Psoas muscle (tissue), 8 donors: ENCODE measurements around the gene ZNF182. TPM values are rescaled to one million over a fixed set of nuclear protein-coding genes. Genes with fewer than 3 reads are reported as not detected.

Source experiments
- ATAC-seq, 4 donors: fragments of 200-7000 bp; cut with Tn5 transposase; one replicate each; pipeline ENCODE4 v1.9.1; 2020; ENCODE audit warnings: moderate library complexity in 3 of 4, mild to moderate bottlenecking in 2 of 4
- DNase-seq, 2 donors: peaks; one replicate each; pipeline ENCODE4 v3.0.0-alpha.2; 2020
- H3K27ac ChIP-seq: fragments of 200-600 bp; one replicate; pipeline ENCODE4 v1.8.0; 2022
- H3K27me3 ChIP-seq, 3 donors: fragments of 200-600 bp in 1 of 3; one replicate each; pipeline versions ENCODE4 v1.6.1 to v1.8.0; 2013 to 2022; ENCODE audit warnings: low read length in 2 of 3, mild to moderate bottlenecking in 2 of 3, moderate library complexity in 1 of 3; ENCODE audit not compliant: insufficient read depth in 3 of 3
- H3K36me3 ChIP-seq, 2 donors: fragments of 200-600 bp in 1 of 2; one replicate each; pipeline versions ENCODE4 v1.6.1 to v1.8.0; 2013 to 2022; ENCODE audit warnings: low read depth in 1 of 2, mild to moderate bottlenecking in 1 of 2, moderate library complexity in 1 of 2; ENCODE audit not compliant: insufficient read depth in 1 of 2
- H3K4me1 ChIP-seq: fragments of 200-600 bp; one replicate; pipeline ENCODE4 v1.8.0; 2022
- H3K4me3 ChIP-seq: fragments of 200-600 bp; one replicate; pipeline ENCODE4 v1.8.0; 2022; ENCODE audit warnings: mild to moderate bottlenecking
- H3K9me3 ChIP-seq: fragments of 200-600 bp; one replicate; pipeline ENCODE4 v1.8.0; 2022
- WGBS, 3 donors: extraction: QIAGEN DNeasy Blood & Tissue Kit; methylation state at CpG; one replicate each; pipeline versions ENCODE4 v1.1.6 to v1.1.7; 2013; 5-methylcytosine and 5-hydroxymethylcytosine counted together
- intact Hi-C, 2 donors: fragments of 100-400 bp; cut with DNase I; formaldehyde crosslinking; loops; one replicate each; pipeline versions ENCODE4 v1.11.0 to v1.14.2; 2022
- polyA plus RNA-seq, 3 donors: library from polyadenylated mRNA; stranded (reverse); fragments of 200-250 nt; gene quantifications; one replicate each; pipeline ENCODE4 v1.2.3, GENCODE V29; 2013
- total RNA-seq, 4 donors: library from RNA; stranded (reverse); fragmentation: NEBNext Ultra II Directional in 2 of 4; extraction: Animal tissue kit (Norgen Biotek cat#: 25700) in 2 of 4; gene quantifications; one replicate each; pipeline versions ENCODE4 v1.2.1 to v1.2.4, GENCODE V29; 2021 to 2023
- TF ChIP-seq, protein P1 (sequence below): fragments of 200-600 bp; IDR thresholded peaks from one replicate; pipeline ENCODE4 v1.8.0; 2022; ENCODE audit warnings: antibody characterized with exemption
- donor health status: healthy with polysubstance abuse.
- donor health status: DM: no; HTN: no; CAD: no; lungs with moderate emphysema.
- donor health status: Bipolar disorder and iron deficiency.
- donor health status: healthy.
- donor health status: DM: yes; HTN: yes; CAD: no.
- donor health status: DM: no; HTN: no; CAD: no.
- donor health status: DM: no; HTN: no; CAD: no.
- donor health status: DM: yes; HTN: yes; CAD: no.

Gene ZNF182
- total and polyA plus RNA-seq, 7 donors = 1.2 to 3.7 (median 2.5) TPM

DNA sequence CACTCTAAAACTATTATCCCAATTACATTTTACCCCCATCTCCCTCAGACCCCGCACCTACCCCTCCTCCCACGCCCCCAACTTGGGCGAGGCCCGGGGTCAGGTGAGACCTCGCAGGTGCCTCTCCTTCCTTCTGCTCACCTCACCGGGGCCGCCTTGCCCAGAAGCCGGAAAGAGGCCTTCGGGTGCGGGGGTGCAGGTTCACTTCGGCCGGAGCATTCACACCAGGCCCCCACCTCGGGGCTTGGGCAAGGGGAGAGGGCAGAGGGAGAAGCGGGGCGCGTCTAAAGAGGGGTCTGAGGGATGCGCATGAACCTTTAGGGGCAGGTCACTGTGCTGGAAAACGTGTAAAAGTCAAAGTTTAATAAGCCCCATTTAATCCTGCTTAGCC lies 427 bp downstream of the ZNF182 start:
- TF ChIP-seq, protein P1, sequence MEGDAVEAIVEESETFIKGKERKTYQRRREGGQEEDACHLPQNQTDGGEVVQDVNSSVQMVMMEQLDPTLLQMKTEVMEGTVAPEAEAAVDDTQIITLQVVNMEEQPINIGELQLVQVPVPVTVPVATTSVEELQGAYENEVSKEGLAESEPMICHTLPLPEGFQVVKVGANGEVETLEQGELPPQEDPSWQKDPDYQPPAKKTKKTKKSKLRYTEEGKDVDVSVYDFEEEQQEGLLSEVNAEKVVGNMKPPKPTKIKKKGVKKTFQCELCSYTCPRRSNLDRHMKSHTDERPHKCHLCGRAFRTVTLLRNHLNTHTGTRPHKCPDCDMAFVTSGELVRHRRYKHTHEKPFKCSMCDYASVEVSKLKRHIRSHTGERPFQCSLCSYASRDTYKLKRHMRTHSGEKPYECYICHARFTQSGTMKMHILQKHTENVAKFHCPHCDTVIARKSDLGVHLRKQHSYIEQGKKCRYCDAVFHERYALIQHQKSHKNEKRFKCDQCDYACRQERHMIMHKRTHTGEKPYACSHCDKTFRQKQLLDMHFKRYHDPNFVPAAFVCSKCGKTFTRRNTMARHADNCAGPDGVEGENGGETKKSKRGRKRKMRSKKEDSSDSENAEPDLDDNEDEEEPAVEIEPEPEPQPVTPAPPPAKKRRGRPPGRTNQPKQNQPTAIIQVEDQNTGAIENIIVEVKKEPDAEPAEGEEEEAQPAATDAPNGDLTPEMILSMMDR = no peak
- peak overlapping the region; percentile 70 for H3K4me3 ChIP-seq
- H3K27me3 ChIP-seq = no peaks in the 10 kb centered on the region
- WGBS, 3 donors = 1 to 32% (median 1%) methylated on average over 16 to 18 of the region's 18 CpGs
- ATAC-seq (peak; percentile 12 to 43 (median 26)), DNase-seq (no peak)
- H3K9me3 ChIP-seq = no peaks in the 10 kb centered on the region
- peak overlapping the region; percentile 72 for H3K27ac ChIP-seq
- H3K36me3 ChIP-seq = no peaks in the 10 kb centered on the region
- H3K4me1 ChIP-seq = no peaks in the 10 kb centered on the region
- intact Hi-C loops = no loop called here

DNA sequence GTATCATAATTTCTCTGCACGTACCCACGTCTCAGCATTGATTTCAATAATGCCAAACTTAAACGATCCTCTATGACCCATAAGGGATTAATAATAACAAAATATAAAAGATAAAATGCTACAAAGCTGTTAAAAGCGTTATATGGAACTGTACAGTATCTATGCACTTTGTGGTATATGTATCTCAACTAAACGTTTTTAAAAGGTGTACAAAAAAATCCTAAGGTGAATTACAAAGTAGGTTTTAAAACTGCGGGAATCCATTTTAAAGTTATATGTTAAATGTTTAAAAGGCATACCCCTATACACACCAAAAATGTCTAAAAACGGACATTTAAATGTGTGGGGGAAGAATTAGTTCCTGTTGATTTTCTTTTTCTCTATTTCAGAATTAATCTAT lies 860 bp downstream of the ZNF182 start:
- no peaks in the 10 kb centered on the region for H3K9me3 ChIP-seq
- ATAC-seq (no peak), DNase-seq (no peak)
- H3K27me3 ChIP-seq = no peaks in the 10 kb centered on the region
- H3K4me3 ChIP-seq = peak overlapping the region; percentile 70
- H3K4me1 ChIP-seq = no peaks in the 10 kb centered on the region
- intact Hi-C loops = no loop called here
- H3K36me3 ChIP-seq = no peaks in the 10 kb centered on the region
- WGBS, 3 donors = 47 to 57% (median 55%) methylated on average over 7 of the region's 7 CpGs
- TF ChIP-seq, protein P1 = no peak
- peak overlapping the region; percentile 72 for H3K27ac ChIP-seq

DNA sequence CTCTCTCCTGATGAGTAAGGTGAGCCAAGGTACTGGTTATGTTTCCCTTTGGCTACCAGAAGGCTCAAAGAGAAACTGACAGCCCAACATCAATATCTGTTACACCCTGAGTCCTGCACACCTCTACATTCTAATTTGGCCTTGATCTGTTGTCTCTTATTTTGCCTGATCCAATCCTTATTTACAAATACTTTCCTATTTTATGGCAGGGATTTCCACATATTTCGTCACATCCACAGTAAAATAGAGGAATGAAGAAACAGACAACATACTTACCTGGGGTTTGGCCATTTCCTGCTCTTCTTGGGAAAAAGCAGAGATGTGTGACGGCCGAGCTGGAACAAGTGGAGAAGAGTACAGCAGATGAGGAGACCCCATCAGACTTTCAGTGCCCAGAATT lies 1.5 kb downstream of the ZNF182 start:
- DNase-seq (no peak), ATAC-seq (no peak)
- 65 to 92% (median 73%) methylated on average over 3 of the region's 3 CpGs for WGBS, 3 donors
- TF ChIP-seq, protein P1 = no peak
- H3K27ac ChIP-seq = no peak overlapping the region
- no peak overlapping the region for H3K4me3 ChIP-seq
- no peaks in the 10 kb centered on the region for H3K4me1 ChIP-seq
- intact Hi-C loops = no loop called here
- no peaks in the 10 kb centered on the region for H3K36me3 ChIP-seq
- no peaks in the 10 kb centered on the region for H3K9me3 ChIP-seq
- H3K27me3 ChIP-seq = no peaks in the 10 kb centered on the region

DNA sequence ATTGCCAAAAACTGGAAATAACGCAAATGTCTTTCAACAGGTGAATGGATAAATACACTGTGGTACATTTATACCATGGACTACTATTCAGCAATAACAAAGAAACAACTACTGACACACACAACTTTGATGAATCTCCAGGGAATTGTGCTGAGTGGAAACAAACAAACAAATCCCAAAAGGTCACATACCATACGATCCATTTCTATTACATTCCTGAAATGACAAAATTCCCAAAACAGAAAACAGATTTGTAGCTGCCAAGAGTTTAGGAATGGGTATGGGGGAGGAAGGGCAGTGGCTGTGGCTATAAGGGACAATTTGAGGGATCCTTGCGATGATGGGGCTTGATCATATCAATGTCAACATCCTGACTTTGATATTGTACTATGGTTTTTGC lies 2.5 kb downstream of the ZNF182 start:
- no peaks in the 10 kb centered on the region for H3K27me3 ChIP-seq
- H3K4me1 ChIP-seq = no peaks in the 10 kb centered on the region
- no peak overlapping the region for H3K4me3 ChIP-seq
- WGBS, 3 donors = 68 to 72% (median 71%) methylated on average over 3 of the region's 3 CpGs
- H3K9me3 ChIP-seq = peaks cover 6% of the 10 kb centered on the region
- H3K27ac ChIP-seq = no peak overlapping the region
- H3K36me3 ChIP-seq = peaks cover 0 to 5% of the 10 kb centered on the region in 2 donors
- ATAC-seq (no peak), DNase-seq (no peak)
- intact Hi-C loops = no loop called here
- TF ChIP-seq, protein P1 = no peak

DNA sequence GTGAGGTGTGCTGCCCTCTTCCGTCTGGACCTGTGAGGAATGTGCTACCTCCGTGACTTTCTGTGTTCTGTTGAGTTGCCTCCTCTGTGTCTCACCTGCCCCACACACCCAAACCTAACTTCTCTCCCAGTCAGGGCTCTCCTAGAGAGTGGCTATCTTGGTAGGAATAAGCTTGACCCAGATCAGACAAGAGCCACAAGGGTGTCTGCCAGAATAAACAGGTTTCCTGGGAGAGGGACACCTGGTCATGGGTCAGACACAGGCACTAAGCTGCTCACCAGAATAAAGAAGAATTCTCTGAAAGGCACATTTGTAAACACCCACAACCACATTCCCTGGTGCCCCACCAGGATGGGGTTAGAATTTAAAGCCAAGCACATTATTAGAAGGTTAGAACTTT lies 11.1 kb downstream of the ZNF182 start:
- ATAC-seq = no peak
- WGBS, 3 donors = 81 to 100% (median 95%) methylated on average over 2 of the region's 2 CpGs

More for the DNA sequence above, 11.1 kb downstream of the ZNF182 start:
- TF ChIP-seq, protein P1 = no peak
- peaks cover 0 to 9% of the 10 kb centered on the region in 2 donors for H3K36me3 ChIP-seq
- peaks cover 7% of the 10 kb centered on the region for H3K9me3 ChIP-seq
- H3K4me1 ChIP-seq = no peaks in the 10 kb centered on the region
- no peaks in the 10 kb centered on the region for H3K27me3 ChIP-seq
- intact Hi-C loops = no loop called here
- no peak overlapping the region for H3K27ac ChIP-seq
- DNase-seq = no peak
- H3K4me3 ChIP-seq = no peak overlapping the region
